ENCODE results near the gene ADRA2B. TPM values are rescaled to one million over a fixed set of nuclear protein-coding genes. Genes with fewer than 3 reads are reported as not detected.

The ADRA2B gene
- total RNA-seq, 2 donors from 2014 or later: 0.54 to 0.90 TPM

DNA sequence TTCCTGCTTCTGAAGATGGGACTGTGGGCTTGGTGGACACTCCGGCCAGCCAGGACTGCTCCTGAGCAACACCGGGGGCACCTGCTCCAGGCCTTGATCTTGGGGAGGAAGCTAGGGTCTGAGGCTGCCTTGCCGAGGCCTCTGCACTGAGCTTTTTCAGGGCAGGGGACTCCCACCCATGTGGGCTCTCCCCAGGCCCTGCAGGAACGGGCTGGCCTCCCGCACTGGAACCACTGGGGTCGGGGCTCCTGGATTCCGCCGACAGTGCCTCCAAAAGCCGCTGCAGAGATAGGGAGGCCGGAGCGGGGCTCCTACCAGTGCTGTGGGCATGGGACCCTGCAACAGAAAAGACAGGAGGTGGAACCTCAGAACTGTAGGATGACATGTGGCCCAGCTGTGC, 7.6 kb upstream of the ADRA2B start:
- DNase-seq: no peak
- H3K4me1 ChIP-seq: no peaks in the 10 kb centered on the region
- no peak for TF ChIP-seq CTCF (IDR thresholded peaks at IDR 0.05)
- H3K9ac ChIP-seq (ENCODE audit: low read depth in 2 of 2, low read length in 2 of 2): no peak overlapping the region
- H3K4me3 ChIP-seq: no peak overlapping the region
- H3K27me3 ChIP-seq: no peaks in the 10 kb centered on the region
- intact Hi-C loops (cut with DNase I): no loop called here
- no peaks in the 10 kb centered on the region for H3K9me3 ChIP-seq
- no peaks in the 10 kb centered on the region for H3K36me3 ChIP-seq
- no peak overlapping the region for H3K27ac ChIP-seq

DNA sequence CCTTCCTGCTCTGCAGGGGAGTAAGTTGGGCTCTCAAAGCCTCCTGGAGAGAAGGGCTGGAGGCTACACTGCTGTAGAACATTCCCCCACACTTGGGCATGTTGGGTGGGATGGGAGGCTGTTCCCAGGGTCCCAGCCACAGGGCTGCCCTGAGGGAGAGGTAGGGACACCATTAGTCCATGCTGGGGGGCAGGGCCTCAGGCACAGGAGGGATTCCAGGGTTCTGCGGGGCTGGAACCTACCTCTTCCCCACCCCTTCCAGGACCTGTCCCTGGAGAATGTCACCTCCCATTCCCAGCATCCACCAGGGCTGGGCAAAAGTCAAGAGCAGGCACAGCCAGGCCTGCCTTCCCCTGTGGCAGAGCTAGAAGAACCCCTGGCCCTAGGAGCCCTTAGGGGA, 6.9 kb upstream of the ADRA2B start:
- no peak for DNase-seq
- Histone ChIP-seq H3K36me3 (no peaks in the 10 kb centered on the region), H3K9ac (ENCODE audit: low read depth in 2 of 2, low read length in 2 of 2) (no peak overlapping the region), H3K4me1 (no peaks in the 10 kb centered on the region), H3K27ac (no peak overlapping the region), H3K4me3 (no peak overlapping the region), H3K27me3 (no peaks in the 10 kb centered on the region), H3K9me3 (no peaks in the 10 kb centered on the region)
- TF ChIP-seq CTCF (IDR thresholded peaks at IDR 0.05): no peak
- intact Hi-C loops (cut with DNase I): no loop called here

DNA sequence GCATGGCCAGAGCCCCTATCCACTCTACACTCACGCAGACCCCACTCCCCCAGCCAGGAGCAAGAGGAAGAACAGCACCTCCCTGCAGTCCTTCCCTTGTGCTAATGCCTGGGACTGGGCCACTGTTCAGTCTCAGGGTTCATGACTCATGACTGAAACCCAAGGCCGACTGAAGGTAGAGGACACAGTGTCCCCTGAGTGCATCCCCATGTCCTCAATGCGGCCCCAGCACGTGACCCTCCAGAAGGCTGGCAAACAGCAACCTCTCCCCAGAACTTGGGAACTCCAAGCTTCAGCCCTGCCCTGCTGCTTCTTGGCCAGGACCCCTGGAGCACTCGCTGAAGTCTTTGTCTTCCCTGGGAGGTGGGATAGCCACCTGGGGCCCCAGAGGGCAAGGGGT, 6.0 kb upstream of the ADRA2B start:
- no peak overlapping the region for H3K27ac ChIP-seq
- H3K4me3 ChIP-seq: no peak overlapping the region
- H3K9ac ChIP-seq (ENCODE audit: low read depth in 2 of 2, low read length in 2 of 2): no peak overlapping the region
- peaks cover 1% of the 10 kb centered on the region for H3K4me1 ChIP-seq
- intact Hi-C loops (cut with DNase I): no loop called here
- DNase-seq: no peak
- H3K27me3 ChIP-seq: no peaks in the 10 kb centered on the region
- no peaks in the 10 kb centered on the region for H3K9me3 ChIP-seq
- no peaks in the 10 kb centered on the region for H3K36me3 ChIP-seq
- TF ChIP-seq CTCF (IDR thresholded peaks at IDR 0.05): no peak

DNA sequence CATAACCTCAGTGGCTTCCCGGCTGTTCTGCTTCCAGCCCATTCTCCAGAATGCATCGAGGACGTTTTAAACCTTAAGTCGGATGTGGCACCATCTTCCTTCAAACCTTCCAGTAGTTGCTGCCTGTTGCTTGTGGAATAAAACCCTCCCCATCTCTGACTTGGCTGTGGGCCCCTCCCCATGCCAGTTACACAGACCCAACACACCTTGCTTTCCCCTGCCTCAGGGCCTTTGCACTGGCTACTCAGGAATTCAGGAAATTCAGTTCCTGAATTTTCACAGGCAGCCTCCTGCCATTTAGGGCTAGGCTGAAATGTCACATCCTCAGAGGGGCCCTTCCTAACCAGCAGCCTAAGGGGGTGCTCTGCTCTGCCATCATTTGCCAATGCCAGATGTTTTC, 5.0 kb upstream of the ADRA2B start:
- no peak for DNase-seq
- Histone ChIP-seq H3K9me3 (no peaks in the 10 kb centered on the region), H3K9ac (ENCODE audit: low read depth in 2 of 2, low read length in 2 of 2) (no peak overlapping the region), H3K4me3 (no peak overlapping the region), H3K27ac (no peak overlapping the region), H3K27me3 (no peaks in the 10 kb centered on the region), H3K4me1 (peaks cover 4% of the 10 kb centered on the region), H3K36me3 (no peaks in the 10 kb centered on the region)
- no peak for TF ChIP-seq CTCF (IDR thresholded peaks at IDR 0.05)
- intact Hi-C loops (cut with DNase I): no loop called here

DNA sequence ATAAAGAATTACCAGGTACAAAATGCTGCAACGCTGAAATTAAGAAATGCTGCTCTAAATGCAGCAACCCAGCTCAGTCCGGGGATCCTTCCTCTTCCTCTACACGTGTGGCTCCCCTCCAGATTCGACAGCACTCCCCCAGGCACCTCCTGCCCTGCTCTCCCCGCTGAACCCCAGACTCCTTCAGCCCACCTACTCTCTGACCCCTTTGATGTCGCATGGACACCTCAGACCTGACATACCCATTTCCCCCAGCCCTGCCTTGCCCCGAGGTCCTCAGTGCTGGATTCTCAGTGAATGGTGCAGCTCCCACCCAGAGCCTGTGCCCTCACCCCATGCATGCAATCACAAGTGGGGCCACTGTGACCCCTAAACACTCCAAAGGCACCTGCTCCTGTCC, 4.6 kb upstream of the ADRA2B start:
- Histone ChIP-seq H3K27me3 (peaks cover 4% of the 10 kb centered on the region), H3K36me3 (no peaks in the 10 kb centered on the region), H3K9me3 (no peaks in the 10 kb centered on the region), H3K9ac (ENCODE audit: low read depth in 2 of 2, low read length in 2 of 2) (no peak overlapping the region), H3K27ac (no peak overlapping the region), H3K4me3 (no peak overlapping the region), H3K4me1 (peaks cover 4% of the 10 kb centered on the region)
- intact Hi-C loops (cut with DNase I): no loop called here
- TF ChIP-seq CTCF (IDR thresholded peaks at IDR 0.05): no peak
- DNase-seq: no peak

All from colonic mucosa (tissue), 4 donors.